ENCODE results near the gene AHCY. TPM values are rescaled to one million over a fixed set of nuclear protein-coding genes. Genes with fewer than 3 reads are reported as not detected.
"Not testable (repeated sequence)": the region's sequence is repeated elsewhere in the genome, so short reads cannot be mapped to it uniquely, and the experiment has no call there.

Gene AHCY
- total RNA-seq, 1 experiment from 2014 or later = 401 TPM

DNA sequence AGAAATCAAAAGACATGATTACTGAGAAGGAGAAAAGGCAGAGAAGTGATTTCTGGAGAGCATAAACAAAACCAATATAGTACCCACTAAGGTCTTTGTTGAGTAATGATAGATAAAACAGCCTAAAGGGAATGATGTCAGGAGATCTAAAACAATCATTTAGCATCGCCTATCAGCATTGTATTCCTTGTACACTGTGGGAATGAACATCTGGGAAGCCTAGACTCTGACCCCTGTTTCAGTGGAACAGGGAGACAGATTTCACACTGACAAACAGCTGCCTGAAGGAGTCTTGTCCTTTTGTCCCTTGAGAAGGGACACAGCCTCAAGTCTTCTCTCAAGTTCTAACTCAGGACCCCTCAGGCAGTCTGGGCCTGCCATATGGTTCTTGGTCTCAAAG lies 60.3 kb downstream of the AHCY start:
- Mint-ChIP-seq H3K27ac (no peak overlapping the region), H3K27me3 (ENCODE audit: low read depth) (peaks cover 7% of the 10 kb centered on the region; the same call in 1 of the 2 replicates), H3K4me3 (no peak overlapping the region), H3K9me3 (peaks cover 7% of the 10 kb centered on the region), H3K36me3 (peaks cover 5% of the 10 kb centered on the region; the same call in 1 of the 2 replicates), H3K4me1 (peaks cover 8% of the 10 kb centered on the region)
- no peak for TF ChIP-seq IRF2 (CRISPR knock-in tag; IDR thresholded peaks at IDR 0.05; ENCODE audit: borderline replicate concordance, low read depth)
- TF ChIP-seq, protein P1, sequence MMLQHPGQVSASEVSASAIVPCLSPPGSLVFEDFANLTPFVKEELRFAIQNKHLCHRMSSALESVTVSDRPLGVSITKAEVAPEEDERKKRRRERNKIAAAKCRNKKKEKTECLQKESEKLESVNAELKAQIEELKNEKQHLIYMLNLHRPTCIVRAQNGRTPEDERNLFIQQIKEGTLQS (CRISPR knock-in tag; conservative IDR thresholded peaks at IDR 0.05) = no peak
- no peak for TF ChIP-seq SOX15 (CRISPR knock-in tag; IDR thresholded peaks at IDR 0.05)
- no peak for TF ChIP-seq NR1H2 (CRISPR knock-in tag; IDR thresholded peaks at IDR 0.05)
- no peak for TF ChIP-seq NFE2L1 (CRISPR knock-in tag; IDR thresholded peaks at IDR 0.05)
- TF ChIP-seq, protein P2, sequence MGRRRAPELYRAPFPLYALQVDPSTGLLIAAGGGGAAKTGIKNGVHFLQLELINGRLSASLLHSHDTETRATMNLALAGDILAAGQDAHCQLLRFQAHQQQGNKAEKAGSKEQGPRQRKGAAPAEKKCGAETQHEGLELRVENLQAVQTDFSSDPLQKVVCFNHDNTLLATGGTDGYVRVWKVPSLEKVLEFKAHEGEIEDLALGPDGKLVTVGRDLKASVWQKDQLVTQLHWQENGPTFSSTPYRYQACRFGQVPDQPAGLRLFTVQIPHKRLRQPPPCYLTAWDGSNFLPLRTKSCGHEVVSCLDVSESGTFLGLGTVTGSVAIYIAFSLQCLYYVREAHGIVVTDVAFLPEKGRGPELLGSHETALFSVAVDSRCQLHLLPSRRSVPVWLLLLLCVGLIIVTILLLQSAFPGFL (CRISPR knock-in tag; IDR thresholded peaks at IDR 0.05; ENCODE audit: borderline replicate concordance) = no peak
- TF ChIP-seq OVOL2 (CRISPR knock-in tag; IDR thresholded peaks at IDR 0.05; ENCODE audit: borderline replicate concordance) = no peak
- no peak for TF ChIP-seq NFATC4 (CRISPR knock-in tag; IDR thresholded peaks at IDR 0.05)
- TF ChIP-seq TCF7 (CRISPR knock-in tag; IDR thresholded peaks at IDR 0.05; ENCODE audit: low read depth) = no peak
- no peak for TF ChIP-seq ZNF138 (CRISPR knock-in tag; conservative IDR thresholded peaks at IDR 0.05)
- ChIA-PET POLR2A (no interaction called here), CTCF (interaction anchor here (1.5 to 2.8 kb wide), 2 partner anchors 13 to 52 kb away, joined by 3 to 12 read pairs; no protein-coding TSS in a partner anchor)
- ATAC-seq (no peak), DNase-seq (ENCODE audit: low spot score) (no peak)

DNA sequence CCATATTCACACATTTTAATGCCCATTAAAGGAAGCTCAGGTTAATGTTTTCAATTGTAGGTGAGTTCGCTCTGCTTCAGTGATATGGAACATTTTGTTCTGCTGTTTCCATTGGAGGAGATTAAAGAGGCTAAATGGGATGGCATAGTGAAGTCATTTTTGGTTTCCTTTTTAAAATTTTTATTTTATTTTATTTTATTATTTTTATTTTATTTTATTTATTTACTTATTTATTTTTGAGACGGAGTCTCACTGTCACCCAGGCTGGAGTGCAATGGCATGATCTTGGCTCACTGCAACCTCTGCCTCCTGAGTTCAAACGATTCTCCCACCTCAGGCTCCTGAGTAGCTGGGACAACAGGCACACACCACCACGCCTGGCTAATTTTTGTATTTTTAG lies 61.1 kb downstream of the AHCY start:
- not testable (repeated sequence) for ATAC-seq; DNase-seq (ENCODE audit: low spot score); H3K36me3 Mint-ChIP-seq; H3K4me3 Mint-ChIP-seq; H3K27ac Mint-ChIP-seq; H3K27me3 Mint-ChIP-seq (ENCODE audit: low read depth); H3K4me1 Mint-ChIP-seq
- H3K9me3 Mint-ChIP-seq = peaks cover 16% of the 10 kb centered on the region
- CTCF ChIA-PET = interaction anchor here (1.3 to 2.8 kb wide), 2 partner anchors 14 to 51 kb away, joined by 6 to 12 read pairs; no protein-coding TSS in a partner anchor
- POLR2A ChIA-PET = interaction anchor here (1.6 kb wide), 1 partner anchor 7 kb away, joined by 5 read pairs; no protein-coding TSS in a partner anchor
- TF ChIP-seq HMGA2 (CRISPR knock-in tag; IDR thresholded peaks at IDR 0.05) = peak; percentile 94

DNA sequence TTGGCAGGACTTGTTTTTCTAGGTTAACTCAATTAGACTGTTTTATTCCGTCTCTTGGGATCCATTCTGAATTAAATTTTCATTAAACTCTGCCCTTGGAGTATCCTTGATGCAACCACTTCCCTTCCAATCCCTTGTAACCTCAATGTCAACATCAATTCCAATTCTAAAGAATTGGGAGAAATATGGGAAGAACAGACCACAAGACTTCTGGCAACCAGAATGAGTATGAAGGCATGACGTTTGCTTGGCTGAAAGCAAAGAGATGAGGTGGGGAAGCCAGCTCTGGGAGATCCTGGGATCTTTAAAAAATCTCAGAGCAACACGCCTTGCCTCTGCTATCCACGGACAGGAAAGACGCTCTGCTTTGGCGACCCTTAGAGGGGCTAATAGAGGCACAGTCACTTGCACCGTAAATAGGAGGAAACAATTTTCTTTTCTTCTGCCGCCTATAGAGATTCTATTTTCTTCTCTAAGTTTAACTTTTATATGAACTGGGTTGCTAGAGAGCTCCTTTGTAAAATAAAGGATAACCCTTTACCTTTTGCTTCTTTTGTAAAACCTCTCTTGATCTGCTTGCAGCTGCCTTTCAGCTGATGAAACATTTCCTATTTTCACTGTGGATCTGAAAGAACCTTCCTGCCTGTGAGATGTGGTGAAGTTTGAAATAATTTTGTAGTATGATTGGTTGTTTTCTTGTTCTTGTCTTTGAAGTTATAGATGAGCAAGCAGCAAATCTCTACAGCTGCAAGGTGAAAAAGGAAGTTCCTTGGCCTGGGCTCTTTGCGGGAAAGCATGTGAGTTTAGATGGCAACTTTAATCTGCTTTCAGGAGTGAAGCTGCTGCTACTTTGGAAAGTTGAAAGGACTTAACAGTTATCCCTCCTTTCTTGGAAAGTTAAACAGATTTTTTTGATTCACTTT lies 62.2 kb downstream of the AHCY start, which contains the start of gene ASIP:
Gene ASIP (plus strand): TSS at position 731 of the 923 bp plus-strand sequence. CDS start 18,952 bp downstream, outside the sequence.
- ChIA-PET CTCF (interaction anchor here (1.3 to 2.8 kb wide), 4 partner anchors 15 to 282 kb away, joined by 3 to 12 read pairs (median 4); no protein-coding TSS in a partner anchor), POLR2A (interaction anchor here (1.6 kb wide), 1 partner anchor 9 kb away, joined by 5 read pairs; no protein-coding TSS in a partner anchor)
- Mint-ChIP-seq H3K4me1 (peaks cover 8% of the 10 kb centered on the region), H3K27me3 (ENCODE audit: low read depth) (peaks cover 7% of the 10 kb centered on the region; the same call in 1 of the 2 replicates), H3K27ac (no peak within 1 kb of the TSS), H3K36me3 (peaks cover 5% of the 10 kb centered on the region; the same call in 1 of the 2 replicates), H3K4me3 (no peak within 1 kb of the TSS), H3K9me3 (peaks cover 16% of the 10 kb centered on the region)
- ATAC-seq = no peak
- TF ChIP-seq, protein P3, sequence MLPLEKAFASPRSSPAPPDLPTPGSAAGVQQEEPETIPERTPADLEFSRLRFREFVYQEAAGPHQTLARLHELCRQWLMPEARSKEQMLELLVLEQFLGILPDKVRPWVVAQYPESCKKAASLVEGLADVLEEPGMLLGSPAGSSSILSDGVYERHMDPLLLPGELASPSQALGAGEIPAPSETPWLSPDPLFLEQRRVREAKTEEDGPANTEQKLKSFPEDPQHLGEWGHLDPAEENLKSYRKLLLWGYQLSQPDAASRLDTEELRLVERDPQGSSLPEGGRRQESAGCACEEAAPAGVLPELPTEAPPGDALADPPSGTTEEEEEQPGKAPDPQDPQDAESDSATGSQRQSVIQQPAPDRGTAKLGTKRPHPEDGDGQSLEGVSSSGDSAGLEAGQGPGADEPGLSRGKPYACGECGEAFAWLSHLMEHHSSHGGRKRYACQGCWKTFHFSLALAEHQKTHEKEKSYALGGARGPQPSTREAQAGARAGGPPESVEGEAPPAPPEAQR (CRISPR knock-in tag; IDR thresholded peaks at IDR 0.05) = no peak
- no peak for TF ChIP-seq RELA (CRISPR knock-in tag; IDR thresholded peaks at IDR 0.05; ENCODE audit: borderline replicate concordance)
- DNase-seq (ENCODE audit: low spot score) = no peak

DNA sequence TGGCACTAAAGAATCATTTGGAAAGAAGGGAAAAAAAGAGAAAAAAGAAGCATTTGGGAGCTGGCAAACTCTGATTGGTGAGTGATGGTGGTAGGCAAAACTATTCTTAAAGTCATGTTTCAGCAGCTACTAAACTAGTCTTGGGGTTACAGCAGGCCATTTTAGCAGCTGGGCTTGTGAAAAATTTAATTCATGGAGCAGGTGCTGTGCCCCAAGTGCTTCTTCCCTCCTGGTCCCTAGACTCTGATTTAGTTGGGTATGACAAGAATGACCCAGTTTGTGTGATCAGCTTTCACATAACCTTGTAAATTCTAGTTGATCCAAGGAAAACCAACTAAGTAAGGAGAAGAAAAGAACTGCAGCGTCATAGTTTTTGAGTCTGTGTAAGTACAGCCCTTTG lies 63.0 kb downstream of the AHCY start:
- Mint-ChIP-seq H3K27me3 (ENCODE audit: low read depth) (peaks cover 10% of the 10 kb centered on the region; the same call in 1 of the 2 replicates), H3K4me1 (peaks cover 8% of the 10 kb centered on the region), H3K27ac (no peak overlapping the region), H3K9me3 (peaks cover 16% of the 10 kb centered on the region), H3K36me3 (peaks cover 5% of the 10 kb centered on the region; the same call in 1 of the 2 replicates), H3K4me3 (no peak overlapping the region)
- DNase-seq (ENCODE audit: low spot score) = no peak
- CTCF ChIA-PET = interaction anchor here (0.7 to 2.8 kb wide), 4 partner anchors 16 to 283 kb away, joined by 3 to 12 read pairs (median 3); no protein-coding TSS in a partner anchor
- POLR2A ChIA-PET = interaction anchor here (1.6 kb wide), 1 partner anchor 9 kb away, joined by 5 read pairs; no protein-coding TSS in a partner anchor
- ATAC-seq = no peak
- TF ChIP-seq, protein P4, sequence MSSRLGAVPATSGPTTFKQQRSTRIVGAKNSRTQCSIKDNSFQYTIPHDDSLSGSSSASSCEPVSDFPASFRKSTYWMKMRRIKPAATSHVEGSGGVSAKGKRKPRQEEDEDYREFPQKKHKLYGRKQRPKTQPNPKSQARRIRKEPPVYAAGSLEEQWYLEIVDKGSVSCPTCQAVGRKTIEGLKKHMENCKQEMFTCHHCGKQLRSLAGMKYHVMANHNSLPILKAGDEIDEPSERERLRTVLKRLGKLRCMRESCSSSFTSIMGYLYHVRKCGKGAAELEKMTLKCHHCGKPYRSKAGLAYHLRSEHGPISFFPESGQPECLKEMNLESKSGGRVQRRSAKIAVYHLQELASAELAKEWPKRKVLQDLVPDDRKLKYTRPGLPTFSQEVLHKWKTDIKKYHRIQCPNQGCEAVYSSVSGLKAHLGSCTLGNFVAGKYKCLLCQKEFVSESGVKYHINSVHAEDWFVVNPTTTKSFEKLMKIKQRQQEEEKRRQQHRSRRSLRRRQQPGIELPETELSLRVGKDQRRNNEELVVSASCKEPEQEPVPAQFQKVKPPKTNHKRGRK (CRISPR knock-in tag; IDR thresholded peaks at IDR 0.05; ENCODE audit: borderline replicate concordance) = no peak
- TF ChIP-seq, protein P5, sequence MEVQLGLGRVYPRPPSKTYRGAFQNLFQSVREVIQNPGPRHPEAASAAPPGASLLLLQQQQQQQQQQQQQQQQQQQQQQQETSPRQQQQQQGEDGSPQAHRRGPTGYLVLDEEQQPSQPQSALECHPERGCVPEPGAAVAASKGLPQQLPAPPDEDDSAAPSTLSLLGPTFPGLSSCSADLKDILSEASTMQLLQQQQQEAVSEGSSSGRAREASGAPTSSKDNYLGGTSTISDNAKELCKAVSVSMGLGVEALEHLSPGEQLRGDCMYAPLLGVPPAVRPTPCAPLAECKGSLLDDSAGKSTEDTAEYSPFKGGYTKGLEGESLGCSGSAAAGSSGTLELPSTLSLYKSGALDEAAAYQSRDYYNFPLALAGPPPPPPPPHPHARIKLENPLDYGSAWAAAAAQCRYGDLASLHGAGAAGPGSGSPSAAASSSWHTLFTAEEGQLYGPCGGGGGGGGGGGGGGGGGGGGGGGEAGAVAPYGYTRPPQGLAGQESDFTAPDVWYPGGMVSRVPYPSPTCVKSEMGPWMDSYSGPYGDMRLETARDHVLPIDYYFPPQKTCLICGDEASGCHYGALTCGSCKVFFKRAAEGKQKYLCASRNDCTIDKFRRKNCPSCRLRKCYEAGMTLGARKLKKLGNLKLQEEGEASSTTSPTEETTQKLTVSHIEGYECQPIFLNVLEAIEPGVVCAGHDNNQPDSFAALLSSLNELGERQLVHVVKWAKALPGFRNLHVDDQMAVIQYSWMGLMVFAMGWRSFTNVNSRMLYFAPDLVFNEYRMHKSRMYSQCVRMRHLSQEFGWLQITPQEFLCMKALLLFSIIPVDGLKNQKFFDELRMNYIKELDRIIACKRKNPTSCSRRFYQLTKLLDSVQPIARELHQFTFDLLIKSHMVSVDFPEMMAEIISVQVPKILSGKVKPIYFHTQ (CRISPR knock-in tag; IDR thresholded peaks at IDR 0.05) = no peak
- TF ChIP-seq SOX15 (CRISPR knock-in tag; IDR thresholded peaks at IDR 0.05) (no peak), CREM (CRISPR knock-in tag; IDR thresholded peaks at IDR 0.05) (no peak), ZNF121 (CRISPR knock-in tag; IDR thresholded peaks at IDR 0.05) (no peak), ZNF263 (CRISPR knock-in tag; IDR thresholded peaks at IDR 0.05; ENCODE audit: low read depth) (no peak), ZNF317 (CRISPR knock-in tag; IDR thresholded peaks at IDR 0.05; ENCODE audit: borderline replicate concordance, low read depth) (no peak)
